Thymus (tissue), 11 donors: ENCODE results near the gene CORO1C. TPM values are rescaled to one million over a fixed set of nuclear protein-coding genes. Genes with fewer than 3 reads are reported as not detected.
"Not testable (repeated sequence)": the region's sequence is repeated elsewhere in the genome, so short reads cannot be mapped to it uniquely, and the experiment has no call there.

Source experiments
- DNase-seq, 9 donors: peaks; one replicate each; pipeline ENCODE4 v3.0.0-alpha.2; 2013; ENCODE audit warnings: low spot score in 9 of 9, low read depth in 6 of 9, missing footprints in 1 of 9
- H3K27ac ChIP-seq, 2 donors: one replicate each; pipeline ENCODE4 v1.5.1; 2013; ENCODE audit warnings: control low read depth in 1 of 2, low read depth in 1 of 2, low read length in 1 of 2, mild to moderate bottlenecking in 1 of 2, moderate library complexity in 1 of 2
- H3K27me3 ChIP-seq, 2 donors: one replicate each; pipeline ENCODE4 v1.5.1; 2013; ENCODE audit warnings: low read length in 1 of 2; ENCODE audit not compliant: control insufficient read depth in 2 of 2, insufficient read depth in 1 of 2
- H3K36me3 ChIP-seq, 2 donors: one replicate each; pipeline ENCODE4 v1.5.1; 2013; ENCODE audit warnings: low read length in 1 of 2, mild to moderate bottlenecking in 1 of 2, moderate library complexity in 1 of 2; ENCODE audit not compliant: control insufficient read depth in 2 of 2, insufficient read depth in 2 of 2
- H3K4me1 ChIP-seq, 2 donors: one replicate each; pipeline ENCODE4 v1.5.1; 2013; ENCODE audit warnings: low read length in 2 of 2; ENCODE audit not compliant: control insufficient read depth in 2 of 2, insufficient read depth in 2 of 2
- H3K4me3 ChIP-seq, 2 donors: one replicate each; pipeline ENCODE4 v1.5.1; 2013; ENCODE audit warnings: low read length in 2 of 2, control low read depth in 1 of 2, mild to moderate bottlenecking in 1 of 2
- H3K9me3 ChIP-seq, 2 donors: one replicate each; pipeline ENCODE4 v1.5.1; 2013; ENCODE audit warnings: low read length in 1 of 2, mild to moderate bottlenecking in 1 of 2; ENCODE audit not compliant: control insufficient read depth in 2 of 2, insufficient read depth in 1 of 2
- WGBS: extraction: QIAGEN DNeasy Blood & Tissue Kit; methylation state at CpG from one replicate; pipeline ENCODE4 v1.1.7; 2013; 5-methylcytosine and 5-hydroxymethylcytosine counted together
- polyA plus RNA-seq: library from polyadenylated mRNA; stranded (reverse); fragments of 200-250 nt; gene quantifications from one replicate; pipeline ENCODE4 v1.2.3, GENCODE V29; 2013
- total RNA-seq: library from RNA; stranded (reverse); fragments of 120-200 nt; gene quantifications from one replicate; pipeline ENCODE4 v1.2.4, GENCODE V29; 2013
- donor health status: healthy.

Gene CORO1C
- total and polyA plus RNA-seq, 2 donors = 24.6 to 35.4 TPM

- no peak overlapping the region for H3K27ac ChIP-seq
- no peak for DNase-seq
- 96% methylated on average over 5 of the region's 5 CpGs for WGBS
- no peaks in the 10 kb centered on the region for H3K27me3 ChIP-seq
- H3K4me1 ChIP-seq = no peaks in the 10 kb centered on the region
- H3K9me3 ChIP-seq = peaks cover 0 to 5% of the 10 kb centered on the region in 2 donors
- no peak overlapping the region for H3K4me3 ChIP-seq
- no peaks in the 10 kb centered on the region for H3K36me3 ChIP-seq
These were observed 14.3 kb upstream of the CORO1C start for GRCh38 chr12:108745641-108746040.

DNA sequence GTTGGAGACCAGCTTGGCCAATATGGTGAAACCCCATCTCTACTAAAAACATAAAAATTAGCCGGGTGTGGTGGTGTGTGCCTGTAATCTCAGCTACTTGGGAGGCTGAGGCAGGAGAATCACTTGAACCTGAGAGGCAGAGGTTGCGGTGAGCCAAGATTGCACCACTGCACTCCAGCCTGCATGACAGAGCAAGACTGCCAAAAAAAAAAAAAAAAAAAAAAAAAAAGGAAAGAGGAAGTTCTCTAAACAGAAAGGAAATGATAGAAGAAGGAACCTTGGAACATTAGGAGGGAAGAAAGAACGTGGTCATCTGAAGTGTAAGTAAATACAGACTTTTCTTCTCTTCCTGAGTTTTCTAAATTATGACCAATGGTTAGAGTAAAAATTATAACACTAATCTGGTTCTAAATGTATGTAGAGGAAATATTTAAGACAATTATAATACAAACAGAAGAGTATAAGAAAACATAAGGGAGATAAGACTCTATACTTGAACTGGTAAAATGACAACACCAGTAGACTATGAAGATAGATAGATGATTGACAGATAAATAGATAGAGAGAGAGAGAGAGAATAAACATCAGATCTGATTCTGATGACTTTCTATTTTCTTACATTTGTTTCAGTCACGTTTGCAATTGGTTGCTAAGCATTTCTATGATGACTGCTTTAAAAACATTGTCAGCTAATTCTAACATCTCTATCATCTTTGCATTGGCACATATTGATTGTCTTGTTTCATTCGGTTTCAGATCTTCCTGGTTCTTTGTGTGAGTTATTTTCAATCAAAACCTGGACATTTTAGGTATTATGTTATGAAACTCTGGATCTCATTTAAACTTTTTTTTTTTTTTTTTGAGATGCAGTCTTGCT is 12.9 kb upstream of the CORO1C start:
- Histone ChIP-seq H3K36me3 (no peaks in the 10 kb centered on the region), H3K27me3 (no peaks in the 10 kb centered on the region), H3K4me3 (no peak overlapping the region), H3K9me3 (peaks cover 0 to 5% of the 10 kb centered on the region in 2 donors), H3K4me1 (no peaks in the 10 kb centered on the region), H3K27ac (no peak overlapping the region)
- DNase-seq = no peak
- 78% methylated on average over 5 of the region's 5 CpGs for WGBS

DNA sequence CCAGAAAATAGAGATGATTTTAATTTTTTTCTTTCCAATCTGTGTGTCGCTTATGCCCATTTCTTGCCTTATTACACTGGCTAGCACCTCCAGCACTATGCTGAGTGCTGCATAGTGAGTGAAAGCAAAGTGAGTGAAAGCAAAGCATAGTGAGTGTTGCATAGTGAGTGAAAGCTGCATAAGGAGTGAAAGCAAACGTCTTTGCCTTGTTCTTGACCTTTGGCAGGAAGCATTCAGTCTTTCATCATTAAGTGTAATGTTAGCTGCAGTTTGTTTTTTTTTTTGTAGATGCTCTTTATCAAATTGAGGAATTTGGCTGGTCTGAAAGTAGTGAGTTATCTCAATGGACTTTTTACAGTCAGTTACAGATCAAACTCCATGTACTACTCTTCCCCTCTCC is 6.9 kb upstream of the CORO1C start:
- Histone ChIP-seq H3K36me3 (no peaks in the 10 kb centered on the region), H3K27me3 (no peaks in the 10 kb centered on the region), H3K4me3 (no peak overlapping the region), H3K9me3 (no peaks in the 10 kb centered on the region), H3K27ac (no peak overlapping the region), H3K4me1 (no peaks in the 10 kb centered on the region)
- 71% methylated on average over 2 of the region's 2 CpGs for WGBS
- DNase-seq = no peak

- H3K27ac ChIP-seq = no peak overlapping the region
These were observed 4.5 kb upstream of the CORO1C start for GRCh38 chr12:108735855-108736254.

DNA sequence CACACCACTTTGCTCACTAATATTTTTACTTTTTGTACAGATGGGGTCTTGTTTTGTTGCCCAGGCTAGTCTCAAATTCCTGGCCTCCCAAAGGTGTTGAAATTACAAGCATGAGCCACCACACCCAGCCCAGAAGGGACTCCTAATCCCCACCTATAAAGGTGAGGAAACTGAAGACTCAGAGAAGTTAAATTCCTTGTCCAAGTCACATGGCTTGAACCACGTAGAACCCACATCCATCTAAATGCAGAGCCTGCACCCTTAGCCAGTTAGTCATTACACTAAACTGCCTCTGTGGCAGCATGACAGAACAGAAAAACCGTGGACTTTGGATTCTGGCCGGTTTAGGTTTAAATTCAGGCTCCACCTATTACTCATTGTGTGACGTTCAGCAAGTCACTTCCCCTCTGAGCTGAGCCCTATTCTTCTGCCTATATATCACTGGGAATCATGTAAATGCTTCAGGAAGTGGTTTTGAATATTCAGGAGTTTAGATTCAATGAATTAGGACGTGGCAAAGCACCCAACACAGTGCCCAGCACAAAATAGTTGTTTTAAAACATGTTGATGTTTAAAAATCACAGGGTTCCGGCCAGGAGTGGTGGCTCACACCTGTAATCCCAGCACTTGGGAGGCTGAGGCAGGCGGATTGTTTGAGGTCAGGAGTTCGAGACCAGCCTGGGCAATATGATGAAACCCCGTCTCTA is 3.0 kb upstream of the CORO1C start:
- no peak overlapping the region for H3K27ac ChIP-seq
- H3K4me3 ChIP-seq = no peak overlapping the region
- H3K27me3 ChIP-seq = peaks cover 0 to 6% of the 10 kb centered on the region in 2 donors
- H3K36me3 ChIP-seq = no peaks in the 10 kb centered on the region
- H3K9me3 ChIP-seq = peaks cover 0 to 5% of the 10 kb centered on the region in 2 donors
- 54% methylated on average over 9 of the region's 9 CpGs for WGBS
- peaks cover 3 to 21% of the 10 kb centered on the region in 2 donors for H3K4me1 ChIP-seq
- no peak for DNase-seq

More at GRCh38 chr12:108735855-108736254, 4.5 kb upstream of the CORO1C start:
- DNase-seq = no peak
- Histone ChIP-seq H3K4me3 (no peak overlapping the region), H3K27me3 (peaks cover 0 to 3% of the 10 kb centered on the region in 2 donors), H3K9me3 (peaks cover 0 to 5% of the 10 kb centered on the region in 2 donors), H3K36me3 (no peaks in the 10 kb centered on the region), H3K4me1 (peaks cover 0 to 11% of the 10 kb centered on the region in 2 donors)
- over 99% methylated on average over 3 of the region's 3 CpGs for WGBS

DNA sequence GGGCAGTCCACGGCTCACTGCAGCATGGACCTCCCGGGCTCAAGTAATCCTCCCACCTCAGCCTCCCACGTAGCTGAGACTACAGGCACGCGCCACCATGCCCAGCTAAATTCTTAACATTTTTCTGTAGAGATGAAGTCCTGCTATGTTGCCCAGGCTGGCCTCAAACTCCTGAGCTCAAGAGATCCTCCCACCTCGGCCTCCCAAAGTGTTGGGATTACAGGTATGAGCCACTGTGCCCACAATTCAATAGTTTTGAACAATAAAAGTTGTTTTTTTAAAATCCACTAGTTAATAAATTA is 1.9 kb upstream of the CORO1C start:
- H3K9me3 ChIP-seq, H3K4me3 ChIP-seq, H3K27me3 ChIP-seq, DNase-seq, H3K36me3 ChIP-seq, H3K27ac ChIP-seq: not testable (repeated sequence)
- 98% methylated on average over 6 of the region's 6 CpGs for WGBS
- H3K4me1 ChIP-seq = peaks cover 8 to 21% of the 10 kb centered on the region in 2 donors

GRCh38 chr12:108732489-108733229 is 1.3 kb upstream of the CORO1C start:
- Histone ChIP-seq H3K4me3 (peak overlapping the region in 1 of 2 donors; percentile 83), H3K36me3 (no peaks in the 10 kb centered on the region), H3K27me3 (peaks cover 0 to 6% of the 10 kb centered on the region in 2 donors), H3K27ac (peak overlapping the region; percentile 66 to 89), H3K4me1 (peaks cover 11 to 21% of the 10 kb centered on the region in 2 donors), H3K9me3 (peaks cover 0 to 5% of the 10 kb centered on the region in 2 donors)
- 90% methylated on average over 13 of the region's 13 CpGs for WGBS
- no peak for DNase-seq

- Histone ChIP-seq H3K4me1 (peaks cover 11 to 21% of the 10 kb centered on the region in 2 donors), H3K27me3 (peaks cover 0 to 6% of the 10 kb centered on the region in 2 donors), H3K9me3 (peaks cover 0 to 5% of the 10 kb centered on the region in 2 donors), H3K36me3 (no peaks in the 10 kb centered on the region), H3K27ac (peak overlapping the region; percentile 89 to 91), H3K4me3 (peak overlapping the region; percentile 68 to 83)
- DNase-seq = peak; percentile 87 to 96 (median 91)
- WGBS = 20% methylated on average over 34 of the region's 34 CpGs
These were observed 646 bp upstream of the CORO1C start for GRCh38 chr12:108731866-108732461.
